DOHH2 (cell line): Measurements from ENCODE around the gene NEK8.

Source experiments
- H3F3A ChIP-seq: fragments of 200-600 bp; sonication (generic), shearing (Covaris generic); 2 replicates; pipeline ENCODE4 v1.6.0; 2016; ENCODE audit warnings: antibody characterized with exemption, mild to moderate bottlenecking; ENCODE audit not compliant: control insufficient read depth, insufficient read depth
- H3K27ac ChIP-seq: fragments of 200-600 bp; sonication (generic); 2 replicates; pipeline ENCODE4 v1.5.1; 2014; ENCODE audit warnings: low read depth, mild to moderate bottlenecking, low read length, moderate library complexity
- H3K27me3 ChIP-seq: fragments of 200-600 bp; sonication (generic); 2 replicates; pipeline ENCODE4 v1.6.1; 2014; ENCODE audit warnings: mild to moderate bottlenecking, low read length, mixed read lengths; ENCODE audit not compliant: control insufficient read depth
- H3K36me3 ChIP-seq: fragments of 200-600 bp; sonication (generic); 2 replicates; pipeline ENCODE4 v1.6.1; 2014; ENCODE audit warnings: mild to moderate bottlenecking, low read length, moderate library complexity, mixed read lengths; ENCODE audit not compliant: control insufficient read depth
- H3K4me1 ChIP-seq: fragments of 200-600 bp; sonication (generic); 2 replicates; pipeline ENCODE4 v1.6.1; 2014; ENCODE audit warnings: mild to moderate bottlenecking, low read length, mixed read lengths; ENCODE audit not compliant: control insufficient read depth
- H3K4me2 ChIP-seq: fragments of 200-600 bp; sonication (generic); 2 replicates; pipeline ENCODE4 v1.6.0; 2014; ENCODE audit warnings: mild to moderate bottlenecking, low read length, moderate library complexity
- H3K4me3 ChIP-seq: fragments of 200-600 bp; sonication (generic); 2 replicates; pipeline ENCODE4 v1.5.1; 2014; ENCODE audit warnings: mild to moderate bottlenecking, low read length, mixed read lengths
- H3K79me2 ChIP-seq: fragments of 200-600 bp; sonication (generic); 2 replicates; pipeline ENCODE4 v1.6.1; 2014; ENCODE audit warnings: mild to moderate bottlenecking, low read length, mixed read lengths; ENCODE audit not compliant: control insufficient read depth
- H3K9me2 ChIP-seq: fragments of 200-600 bp; sonication (generic); replicated peaks from 2 replicates; pipeline ENCODE4 v1.6.1; 2014; ENCODE audit warnings: mild to moderate bottlenecking, low read length, mixed read lengths; ENCODE audit not compliant: control insufficient read depth
- H3K9me3 ChIP-seq: fragments of 200-600 bp; sonication (generic); 2 replicates; pipeline ENCODE4 v1.6.1; 2014; ENCODE audit warnings: antibody characterized with exemption, low read length, mixed read lengths; ENCODE audit not compliant: control insufficient read depth, insufficient read depth
- H4K20me1 ChIP-seq: fragments of 200-600 bp; sonication (generic); 2 replicates; pipeline ENCODE4 v1.6.0; 2014; ENCODE audit warnings: low read depth, mild to moderate bottlenecking, antibody characterized with exemption, low read length, moderate library complexity; ENCODE audit not compliant: control insufficient read depth, insufficient read depth
- EZH2phosphoT487 ChIP-seq: fragments of 200-600 bp; sonication (generic); IDR thresholded peaks from 2 replicates; pipeline ENCODE4 v1.6.1; 2017; ENCODE audit warnings: borderline replicate concordance, mild to moderate bottlenecking, antibody characterized with exemption, low read length, moderate library complexity, mixed read lengths
- TF ChIP-seq, protein P1 (sequence below): fragments of 200-600 bp; sonication (generic); IDR thresholded peaks from one replicate; pipeline ENCODE4 v1.5.1; 2014; ENCODE audit warnings: antibody characterized with exemption, mild to moderate bottlenecking, low read depth, low read length; ENCODE audit not compliant: poor library complexity, severe bottlenecking

The NEK8 gene

DNA sequence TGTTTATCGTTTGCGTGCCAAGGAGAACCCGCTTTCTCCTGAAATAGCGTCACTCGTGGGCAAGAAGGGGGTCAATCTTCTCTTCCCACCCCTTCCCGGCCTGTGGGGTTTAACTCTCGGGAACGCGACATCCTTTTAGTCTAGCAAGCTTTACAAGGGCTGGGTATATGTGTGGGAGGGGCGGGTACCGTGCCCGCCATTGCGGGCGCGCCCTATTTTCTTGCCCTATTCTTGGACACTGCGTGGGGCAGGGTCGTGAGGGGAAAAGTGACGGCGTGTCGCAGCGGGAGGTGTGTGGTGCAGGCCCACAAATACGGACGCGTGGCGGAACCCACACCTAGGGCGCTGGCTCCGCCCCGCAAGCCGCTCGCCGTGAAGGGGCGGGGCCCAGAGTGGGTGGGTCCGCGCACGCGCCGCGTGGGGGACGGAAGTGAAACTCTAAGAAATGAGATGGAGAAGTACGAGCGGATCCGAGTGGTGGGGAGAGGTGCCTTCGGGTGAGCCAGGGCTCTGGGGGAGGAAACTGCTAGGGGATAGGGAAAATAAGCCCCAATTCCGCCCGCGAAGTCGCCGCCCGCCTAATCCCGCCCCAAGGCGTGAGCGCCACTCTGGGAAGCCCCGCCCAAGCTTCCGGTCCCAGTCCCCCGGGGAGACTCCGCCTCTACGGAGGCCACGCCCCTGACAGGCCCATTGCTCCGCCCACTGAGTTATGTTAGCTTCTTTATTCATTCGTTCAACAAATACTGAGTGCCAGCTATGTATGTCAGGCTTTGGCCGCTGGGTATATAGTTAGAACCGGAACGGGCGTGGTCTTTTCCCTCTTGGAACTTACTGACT lies at the start of gene NEK8:
NEK8 (plus strand) TSS at position 425 of the 837 bp plus-strand sequence; CDS start at position 451, 26 bp downstream.
- peaks cover 17% of the 10 kb centered on the region for H3K79me2 ChIP-seq
- H3K27me3 ChIP-seq = no peaks in the 10 kb centered on the region
- peak within 1 kb of the TSS; percentile 94 for H3K4me3 ChIP-seq
- H3K27ac ChIP-seq = peak within 1 kb of the TSS; percentile 95
- TF ChIP-seq EZH2phosphoT487 = no peak
- TF ChIP-seq, protein P1, sequence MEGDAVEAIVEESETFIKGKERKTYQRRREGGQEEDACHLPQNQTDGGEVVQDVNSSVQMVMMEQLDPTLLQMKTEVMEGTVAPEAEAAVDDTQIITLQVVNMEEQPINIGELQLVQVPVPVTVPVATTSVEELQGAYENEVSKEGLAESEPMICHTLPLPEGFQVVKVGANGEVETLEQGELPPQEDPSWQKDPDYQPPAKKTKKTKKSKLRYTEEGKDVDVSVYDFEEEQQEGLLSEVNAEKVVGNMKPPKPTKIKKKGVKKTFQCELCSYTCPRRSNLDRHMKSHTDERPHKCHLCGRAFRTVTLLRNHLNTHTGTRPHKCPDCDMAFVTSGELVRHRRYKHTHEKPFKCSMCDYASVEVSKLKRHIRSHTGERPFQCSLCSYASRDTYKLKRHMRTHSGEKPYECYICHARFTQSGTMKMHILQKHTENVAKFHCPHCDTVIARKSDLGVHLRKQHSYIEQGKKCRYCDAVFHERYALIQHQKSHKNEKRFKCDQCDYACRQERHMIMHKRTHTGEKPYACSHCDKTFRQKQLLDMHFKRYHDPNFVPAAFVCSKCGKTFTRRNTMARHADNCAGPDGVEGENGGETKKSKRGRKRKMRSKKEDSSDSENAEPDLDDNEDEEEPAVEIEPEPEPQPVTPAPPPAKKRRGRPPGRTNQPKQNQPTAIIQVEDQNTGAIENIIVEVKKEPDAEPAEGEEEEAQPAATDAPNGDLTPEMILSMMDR = no peak
- H3K36me3 ChIP-seq = peaks cover 23% of the 10 kb centered on the region
- H3F3A ChIP-seq = peaks cover 34% of the 10 kb centered on the region
- H3K9me2 ChIP-seq = no peaks in the 10 kb centered on the region
- peaks cover 3% of the 10 kb centered on the region; the same call in 1 of the 2 replicates for H4K20me1 ChIP-seq
- no peaks in the 10 kb centered on the region for H3K9me3 ChIP-seq
- H3K4me1 ChIP-seq = peaks cover 46% of the 10 kb centered on the region
- H3K4me2 ChIP-seq = peak within 1 kb of the TSS; percentile 100

DNA sequence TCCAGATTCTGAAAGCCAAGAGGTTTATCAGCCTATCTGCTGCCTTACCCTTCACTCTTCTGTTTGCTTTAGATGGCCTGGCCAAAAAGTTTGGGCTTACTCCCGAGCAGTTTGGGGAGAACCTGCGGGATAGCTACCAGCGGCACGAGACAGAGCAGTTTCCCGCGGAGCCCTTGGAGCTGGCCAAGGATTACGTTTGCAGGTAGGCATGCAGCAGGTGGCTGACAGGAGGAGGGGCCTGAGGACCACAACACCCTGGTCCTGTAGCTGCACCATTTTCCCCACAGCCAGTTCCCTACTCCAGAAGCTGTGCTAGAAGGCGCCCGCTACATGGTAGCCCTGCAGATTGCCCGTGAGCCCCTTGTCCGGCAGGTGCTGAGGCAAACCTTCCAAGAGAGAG lies 45.9 kb upstream of the NEK8 start:
- H3F3A ChIP-seq = no peaks in the 10 kb centered on the region
- H4K20me1 ChIP-seq = no peaks in the 10 kb centered on the region
- no peak overlapping the region for H3K4me2 ChIP-seq
- no peak overlapping the region for H3K27ac ChIP-seq
- H3K9me2 ChIP-seq = no peaks in the 10 kb centered on the region
- no peaks in the 10 kb centered on the region for H3K27me3 ChIP-seq
- H3K4me3 ChIP-seq = no peak overlapping the region
- H3K36me3 ChIP-seq = peaks cover 80% of the 10 kb centered on the region
- no peaks in the 10 kb centered on the region for H3K79me2 ChIP-seq
- TF ChIP-seq EZH2phosphoT487 = no peak
- TF ChIP-seq, protein P1 = no peak
- no peaks in the 10 kb centered on the region for H3K4me1 ChIP-seq
- H3K9me3 ChIP-seq = no peaks in the 10 kb centered on the region

DNA sequence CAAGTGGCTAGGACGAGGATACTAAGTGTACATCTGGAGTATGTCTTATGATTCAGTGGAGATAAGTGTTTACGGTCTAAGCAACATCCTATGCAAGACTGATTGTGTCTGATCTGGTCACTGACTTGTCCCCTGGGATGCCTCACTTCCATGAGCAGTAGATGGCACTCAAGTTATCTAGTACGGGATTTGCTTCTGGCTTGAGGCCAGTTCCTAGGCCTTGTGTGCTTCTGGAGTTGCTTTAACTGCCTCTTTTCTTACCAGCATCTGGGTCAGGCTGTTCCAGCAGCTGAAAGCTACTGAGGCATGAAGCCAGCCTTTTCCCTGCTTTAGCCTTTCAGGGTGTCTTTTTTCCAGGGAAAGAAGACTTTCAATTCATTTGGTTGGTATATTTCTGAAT lies 43.6 kb upstream of the NEK8 start:
- Histone ChIP-seq H3K9me2 (no peaks in the 10 kb centered on the region), H3K79me2 (no peaks in the 10 kb centered on the region), H3K27me3 (no peaks in the 10 kb centered on the region), H3K9me3 (no peaks in the 10 kb centered on the region), H4K20me1 (no peaks in the 10 kb centered on the region), H3K4me1 (no peaks in the 10 kb centered on the region), H3K27ac (no peak overlapping the region), H3K4me3 (no peak overlapping the region), H3K4me2 (no peak overlapping the region), H3F3A (no peaks in the 10 kb centered on the region), H3K36me3 (peaks cover 89% of the 10 kb centered on the region)
- TF ChIP-seq EZH2phosphoT487 = no peak
- TF ChIP-seq, protein P1 = no peak
